ENCODE results near the gene IDNK. TPM values are rescaled to one million over a fixed set of nuclear protein-coding genes. Genes with fewer than 3 reads are reported as not detected.
"Not testable (repeated sequence)": the region's sequence is repeated elsewhere in the genome, so short reads cannot be mapped to it uniquely, and the experiment has no call there.

The IDNK gene
- polyA plus RNA-seq, 2 donors, result 6.3 to 8.1 TPM

DNA sequence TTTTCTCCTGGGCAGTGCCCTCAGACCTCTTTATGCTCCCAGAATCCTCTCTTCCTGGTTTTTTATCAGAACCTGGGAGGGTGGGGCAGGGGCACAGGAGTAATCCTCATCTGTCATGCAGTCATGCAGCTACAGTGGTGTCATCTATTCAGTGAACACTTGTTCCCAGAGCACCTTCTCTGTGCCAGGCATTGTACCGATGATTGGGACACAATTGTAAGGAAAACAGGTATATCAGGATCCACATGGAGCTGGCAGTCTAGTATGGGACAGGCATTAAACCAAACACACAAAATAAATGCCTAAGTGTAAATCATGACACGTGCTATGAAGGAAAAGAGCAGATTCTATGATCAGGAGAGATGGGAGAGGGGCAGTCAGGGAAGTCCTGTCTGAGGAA, 21.5 kb upstream of the IDNK start:
- H3K9me3 ChIP-seq (ENCODE audit: control insufficient read depth in 2 of 2, insufficient read depth in 1 of 2, low read depth in 1 of 2, low read length in 1 of 2), result no peaks in the 10 kb centered on the region
- peaks cover 0 to 2% of the 10 kb centered on the region in 2 donors for H3K4me1 ChIP-seq (ENCODE audit: control insufficient read depth in 2 of 2, insufficient read depth in 2 of 2, low read length in 1 of 2)
- WGBS, 2 donors, result 52 to 55% methylated on average over 2 of the region's 2 CpGs

DNA sequence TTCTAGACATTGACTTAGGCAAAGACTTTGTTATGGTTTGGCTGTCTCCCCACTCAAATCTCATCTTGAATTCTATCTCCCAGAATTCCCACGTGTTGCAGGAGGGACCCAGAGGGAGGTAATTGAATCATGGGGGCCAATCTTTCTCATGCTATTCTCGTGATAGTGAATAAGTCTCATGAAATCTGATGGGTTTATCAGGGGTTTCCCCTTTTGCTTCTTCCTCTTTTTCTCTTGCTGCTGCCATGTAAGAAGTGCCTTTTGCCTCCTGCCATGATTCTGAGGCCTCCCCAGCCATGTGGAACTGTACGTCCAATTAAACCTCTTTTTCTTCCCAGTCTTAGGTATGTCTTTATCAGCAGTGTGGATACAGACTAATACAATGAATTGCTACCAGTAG, 15.3 kb upstream of the IDNK start:
- 63 to 77% methylated on average over 3 of the region's 3 CpGs for WGBS, 2 donors

More for the DNA sequence above, 21.5 kb upstream of the IDNK start:
- H3K27me3 ChIP-seq (ENCODE audit: control insufficient read depth in 1 of 2, insufficient read depth in 2 of 2, low read length in 2 of 2), result no peaks in the 10 kb centered on the region
- H3K4me3 ChIP-seq (ENCODE audit: low read depth in 1 of 2, low read length in 2 of 2), result no peak overlapping the region
- no peak overlapping the region for H3K27ac ChIP-seq (ENCODE audit: low read depth in 2 of 2, low read length in 1 of 2)
- no peaks in the 10 kb centered on the region for H3K36me3 ChIP-seq (ENCODE audit: control insufficient read depth in 2 of 2, insufficient read depth in 2 of 2, low read length in 1 of 2)

DNA sequence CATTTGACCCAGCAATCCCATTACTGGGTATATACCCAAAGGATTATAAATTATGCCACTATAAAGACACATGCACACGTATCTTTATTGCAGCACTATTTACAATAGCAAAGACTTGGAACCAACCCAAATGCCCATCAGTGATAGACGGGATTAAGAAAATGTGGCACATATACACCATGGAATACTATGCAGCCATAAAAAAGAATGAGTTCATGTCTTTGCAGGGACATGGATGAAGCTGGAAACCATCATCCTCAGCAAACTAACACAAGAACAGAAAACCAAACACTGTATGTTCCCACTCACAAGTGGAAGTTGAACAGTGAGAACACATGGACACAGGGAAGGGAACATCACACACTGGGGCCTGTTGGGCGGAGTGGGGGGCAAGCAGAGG, 9.6 kb upstream of the IDNK start:
- not testable (repeated sequence) for H3K27me3 ChIP-seq (ENCODE audit: control insufficient read depth in 1 of 2, insufficient read depth in 2 of 2, low read length in 2 of 2); H3K27ac ChIP-seq (ENCODE audit: low read depth in 2 of 2, low read length in 1 of 2)
- WGBS, 2 donors, result 84 to 86% methylated on average over 3 of the region's 3 CpGs

More for the DNA sequence above, 15.3 kb upstream of the IDNK start:
- H3K4me1 ChIP-seq (ENCODE audit: control insufficient read depth in 2 of 2, insufficient read depth in 2 of 2, low read length in 1 of 2); H3K27me3 ChIP-seq (ENCODE audit: control insufficient read depth in 1 of 2, insufficient read depth in 2 of 2, low read length in 2 of 2); H3K36me3 ChIP-seq (ENCODE audit: control insufficient read depth in 2 of 2, insufficient read depth in 2 of 2, low read length in 1 of 2); H3K27ac ChIP-seq (ENCODE audit: low read depth in 2 of 2, low read length in 1 of 2); H3K4me3 ChIP-seq (ENCODE audit: low read depth in 1 of 2, low read length in 2 of 2); H3K9me3 ChIP-seq (ENCODE audit: control insufficient read depth in 2 of 2, insufficient read depth in 1 of 2, low read depth in 1 of 2, low read length in 1 of 2): not testable (repeated sequence)

DNA sequence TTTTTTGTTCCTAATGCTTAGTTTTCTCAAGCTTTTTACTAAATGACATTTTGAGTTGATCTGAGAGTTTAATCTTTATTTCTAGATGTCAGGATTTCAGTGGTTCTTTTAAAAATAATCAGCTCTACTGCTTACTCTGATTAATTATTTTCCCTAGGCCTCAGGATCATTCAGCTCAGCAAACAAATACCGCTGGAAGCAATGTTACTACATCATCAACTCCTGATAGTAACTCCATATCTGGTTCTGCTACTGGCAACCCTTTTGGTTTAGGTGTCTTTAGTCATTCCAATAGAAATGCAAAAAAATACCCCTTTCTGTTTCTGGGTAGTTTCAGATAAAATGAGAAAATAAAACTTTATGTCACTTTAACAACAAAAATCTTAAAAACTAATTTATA, 5.6 kb upstream of the IDNK start:
- WGBS, 2 donors, result 73 to 85% methylated on average over 1 of the region's 1 CpG
- H3K36me3 ChIP-seq (ENCODE audit: control insufficient read depth in 2 of 2, insufficient read depth in 2 of 2, low read length in 1 of 2), result no peaks in the 10 kb centered on the region
- no peaks in the 10 kb centered on the region for H3K27me3 ChIP-seq (ENCODE audit: control insufficient read depth in 1 of 2, insufficient read depth in 2 of 2, low read length in 2 of 2)
- H3K9me3 ChIP-seq (ENCODE audit: control insufficient read depth in 2 of 2, insufficient read depth in 1 of 2, low read depth in 1 of 2, low read length in 1 of 2), result no peaks in the 10 kb centered on the region
- H3K4me1 ChIP-seq (ENCODE audit: control insufficient read depth in 2 of 2, insufficient read depth in 2 of 2, low read length in 1 of 2), result no peaks in the 10 kb centered on the region
- no peak overlapping the region for H3K27ac ChIP-seq (ENCODE audit: low read depth in 2 of 2, low read length in 1 of 2)
- no peak overlapping the region for H3K4me3 ChIP-seq (ENCODE audit: low read depth in 1 of 2, low read length in 2 of 2)

More for the DNA sequence above, 9.6 kb upstream of the IDNK start:
- H3K36me3 ChIP-seq (ENCODE audit: control insufficient read depth in 2 of 2, insufficient read depth in 2 of 2, low read length in 1 of 2); H3K4me1 ChIP-seq (ENCODE audit: control insufficient read depth in 2 of 2, insufficient read depth in 2 of 2, low read length in 1 of 2); H3K4me3 ChIP-seq (ENCODE audit: low read depth in 1 of 2, low read length in 2 of 2); H3K9me3 ChIP-seq (ENCODE audit: control insufficient read depth in 2 of 2, insufficient read depth in 1 of 2, low read depth in 1 of 2, low read length in 1 of 2): not testable (repeated sequence)

DNA sequence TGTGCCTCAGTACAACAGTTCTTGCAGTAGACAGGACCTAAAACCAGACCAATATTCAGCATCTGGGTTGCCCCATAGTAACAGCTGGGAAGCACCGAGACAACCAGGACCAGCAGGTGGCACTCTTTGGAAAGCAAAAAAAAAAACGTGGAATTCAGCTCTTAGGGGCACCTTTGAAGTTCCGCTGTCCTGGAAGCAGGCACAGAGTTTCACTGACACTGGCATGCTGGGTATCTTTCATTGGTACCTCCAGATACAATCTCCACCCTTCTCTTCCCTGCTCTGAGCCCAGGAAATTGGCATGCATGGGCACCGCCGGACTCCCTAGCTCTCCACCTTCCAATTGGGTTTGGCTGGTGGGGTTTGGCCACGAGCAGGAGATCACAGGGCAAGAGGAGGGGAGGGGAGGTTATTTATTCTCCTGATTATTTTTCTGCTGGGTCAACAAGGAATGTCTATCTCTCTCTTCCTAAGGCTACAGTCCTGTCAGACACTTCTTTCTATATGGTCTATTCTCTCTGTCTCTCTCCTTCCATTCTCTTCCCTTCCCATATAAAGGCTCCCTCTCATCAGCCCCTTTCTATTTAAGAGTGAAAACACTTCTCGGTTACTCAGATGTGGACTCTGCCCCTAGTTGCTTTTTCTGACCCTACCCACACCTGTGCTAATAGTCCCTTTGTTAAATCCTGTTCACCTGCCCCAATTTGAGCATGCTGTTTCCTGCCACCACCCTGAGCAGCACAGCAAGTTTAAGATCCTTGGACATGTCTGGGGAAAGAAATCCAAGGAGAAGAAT, 1.9 kb upstream of the IDNK start:
- H3K4me1 ChIP-seq (ENCODE audit: control insufficient read depth in 2 of 2, insufficient read depth in 2 of 2, low read length in 1 of 2), result peaks cover 0 to 4% of the 10 kb centered on the region in 2 donors
- H3K27ac ChIP-seq (ENCODE audit: low read depth in 2 of 2, low read length in 1 of 2), result no peak overlapping the region
- no peak overlapping the region for H3K4me3 ChIP-seq (ENCODE audit: low read depth in 1 of 2, low read length in 2 of 2)
- H3K27me3 ChIP-seq (ENCODE audit: control insufficient read depth in 1 of 2, insufficient read depth in 2 of 2, low read length in 2 of 2), result no peaks in the 10 kb centered on the region
- H3K9me3 ChIP-seq (ENCODE audit: control insufficient read depth in 2 of 2, insufficient read depth in 1 of 2, low read depth in 1 of 2, low read length in 1 of 2), result no peaks in the 10 kb centered on the region
- WGBS, 2 donors, result 10 to 23% methylated on average over 7 of the region's 7 CpGs
- no peaks in the 10 kb centered on the region for H3K36me3 ChIP-seq (ENCODE audit: control insufficient read depth in 2 of 2, insufficient read depth in 2 of 2, low read length in 1 of 2)

DNA sequence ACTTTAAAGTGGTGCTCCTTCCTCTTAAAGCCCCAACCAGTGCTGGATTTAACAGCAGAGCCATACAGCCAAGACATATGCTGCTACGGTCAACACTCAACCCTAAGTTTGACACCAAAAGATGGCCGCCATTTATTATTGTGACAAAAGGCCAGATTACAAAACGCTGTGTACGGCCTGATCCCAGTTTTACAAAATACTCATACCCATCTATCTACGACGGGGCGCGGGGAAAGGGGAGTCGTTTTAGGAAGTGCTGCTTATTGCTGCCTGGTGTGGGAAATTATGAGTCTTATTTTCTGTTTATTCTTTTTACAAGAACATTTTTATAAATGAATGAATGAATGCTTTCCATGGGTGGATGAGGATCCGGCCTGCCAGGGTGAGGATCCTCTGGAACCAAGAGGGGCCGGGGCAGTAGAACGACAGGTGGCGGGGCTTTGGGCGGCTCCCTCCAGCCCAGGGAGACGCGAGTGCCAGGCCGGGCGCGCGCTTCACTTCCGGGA, 457 bp upstream of the IDNK start:
- H3K27ac ChIP-seq (ENCODE audit: low read depth in 2 of 2, low read length in 1 of 2), result peak overlapping the region; percentile 87 to 93
- H3K27me3 ChIP-seq (ENCODE audit: control insufficient read depth in 1 of 2, insufficient read depth in 2 of 2, low read length in 2 of 2), result no peaks in the 10 kb centered on the region
- peaks cover 2 to 3% of the 10 kb centered on the region in 2 donors for H3K36me3 ChIP-seq (ENCODE audit: control insufficient read depth in 2 of 2, insufficient read depth in 2 of 2, low read length in 1 of 2)
- WGBS, 2 donors, result 10 to 11% methylated on average over 21 of the region's 21 CpGs
- H3K9me3 ChIP-seq (ENCODE audit: control insufficient read depth in 2 of 2, insufficient read depth in 1 of 2, low read depth in 1 of 2, low read length in 1 of 2), result no peaks in the 10 kb centered on the region
- peak overlapping the region; percentile 74 to 89 for H3K4me3 ChIP-seq (ENCODE audit: low read depth in 1 of 2, low read length in 2 of 2)
- H3K4me1 ChIP-seq (ENCODE audit: control insufficient read depth in 2 of 2, insufficient read depth in 2 of 2, low read length in 1 of 2), result peaks cover 0 to 4% of the 10 kb centered on the region in 2 donors

DNA sequence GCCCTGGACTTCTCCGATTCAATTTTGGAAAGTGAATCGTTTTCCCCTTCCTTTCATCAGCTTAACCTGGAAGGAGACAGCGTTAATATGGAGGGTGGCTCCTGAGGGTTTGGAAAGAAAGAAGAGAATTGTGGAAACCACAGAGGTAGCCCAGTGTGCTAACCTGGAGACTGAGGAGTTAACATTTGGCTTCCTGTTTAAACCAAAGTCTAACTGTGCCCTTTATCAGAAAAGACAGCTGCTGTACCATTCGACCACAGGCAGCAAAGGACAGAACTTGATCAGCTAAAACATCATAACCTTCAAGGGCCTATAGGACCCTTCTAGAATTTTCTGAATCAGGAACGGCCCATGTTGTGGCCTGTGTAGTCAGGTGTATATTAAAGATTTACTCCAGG, 735 bp downstream of the IDNK start:
- H3K27ac ChIP-seq (ENCODE audit: low read depth in 2 of 2, low read length in 1 of 2), result peak overlapping the region; percentile 87 to 93
- H3K9me3 ChIP-seq (ENCODE audit: control insufficient read depth in 2 of 2, insufficient read depth in 1 of 2, low read depth in 1 of 2, low read length in 1 of 2), result no peaks in the 10 kb centered on the region
- peaks cover 2 to 6% of the 10 kb centered on the region in 2 donors for H3K36me3 ChIP-seq (ENCODE audit: control insufficient read depth in 2 of 2, insufficient read depth in 2 of 2, low read length in 1 of 2)
- WGBS, 2 donors, result 8 to 10% methylated on average over 5 of the region's 5 CpGs
- peak overlapping the region; percentile 74 to 89 for H3K4me3 ChIP-seq (ENCODE audit: low read depth in 1 of 2, low read length in 2 of 2)
- H3K4me1 ChIP-seq (ENCODE audit: control insufficient read depth in 2 of 2, insufficient read depth in 2 of 2, low read length in 1 of 2), result peaks cover 0 to 4% of the 10 kb centered on the region in 2 donors
- H3K27me3 ChIP-seq (ENCODE audit: control insufficient read depth in 1 of 2, insufficient read depth in 2 of 2, low read length in 2 of 2), result no peaks in the 10 kb centered on the region

DNA sequence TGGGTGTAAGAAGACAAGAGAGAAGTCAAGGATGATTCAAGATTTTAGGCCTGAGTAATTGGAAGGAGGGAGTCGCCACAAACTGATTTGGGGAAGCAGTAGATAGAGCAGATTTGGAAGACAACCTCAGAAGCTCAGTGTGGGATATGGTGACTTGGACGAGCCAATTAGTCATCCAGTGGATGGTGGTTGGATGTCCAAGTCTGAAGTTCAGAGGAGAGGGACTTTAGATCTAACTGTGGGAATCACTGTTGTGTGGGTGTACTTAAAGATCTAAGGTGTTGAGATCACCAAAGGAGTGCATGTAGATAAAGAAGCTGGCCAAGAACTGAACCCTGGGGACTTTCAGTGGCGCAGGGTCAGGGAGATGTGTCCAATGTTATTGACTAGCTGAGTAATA, 2.2 kb downstream of the IDNK start:
- Histone ChIP-seq H3K9me3 (ENCODE audit: control insufficient read depth in 2 of 2, insufficient read depth in 1 of 2, low read depth in 1 of 2, low read length in 1 of 2) (no peaks in the 10 kb centered on the region), H3K4me3 (ENCODE audit: low read depth in 1 of 2, low read length in 2 of 2) (no peak overlapping the region), H3K27me3 (ENCODE audit: control insufficient read depth in 1 of 2, insufficient read depth in 2 of 2, low read length in 2 of 2) (no peaks in the 10 kb centered on the region), H3K36me3 (ENCODE audit: control insufficient read depth in 2 of 2, insufficient read depth in 2 of 2, low read length in 1 of 2) (peaks cover 2 to 11% of the 10 kb centered on the region in 2 donors), H3K4me1 (ENCODE audit: control insufficient read depth in 2 of 2, insufficient read depth in 2 of 2, low read length in 1 of 2) (peaks cover 0 to 4% of the 10 kb centered on the region in 2 donors), H3K27ac (ENCODE audit: low read depth in 2 of 2, low read length in 1 of 2) (no peak overlapping the region)
- 84 to 91% methylated on average over 3 of the region's 3 CpGs for WGBS, 2 donors

DNA sequence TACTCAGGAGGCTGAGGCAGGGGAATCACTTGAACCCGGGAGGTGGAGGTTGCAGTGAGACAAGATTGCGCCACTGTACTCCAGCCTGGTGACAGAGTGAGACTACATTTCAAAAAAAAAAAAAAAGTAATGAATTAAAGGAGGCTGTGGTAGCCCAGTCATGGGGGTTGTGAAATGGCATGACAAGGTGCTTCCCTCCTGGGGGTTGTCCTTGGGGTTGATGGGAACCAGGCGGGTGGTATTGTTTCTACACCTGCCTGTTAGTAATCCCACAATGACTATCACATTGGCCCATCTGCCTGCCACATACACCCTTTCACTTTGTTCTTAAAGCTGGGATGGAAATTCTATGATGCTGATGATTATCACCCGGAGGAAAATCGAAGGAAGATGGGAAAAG, 5.6 kb downstream of the IDNK start:
- H3K36me3 ChIP-seq (ENCODE audit: control insufficient read depth in 2 of 2, insufficient read depth in 2 of 2, low read length in 1 of 2), result peaks cover 2 to 11% of the 10 kb centered on the region in 2 donors
- no peak overlapping the region for H3K4me3 ChIP-seq (ENCODE audit: low read depth in 1 of 2, low read length in 2 of 2)
- H3K27ac ChIP-seq (ENCODE audit: low read depth in 2 of 2, low read length in 1 of 2), result no peak overlapping the region
- WGBS, 2 donors, result 95 to 96% methylated on average over 5 of the region's 5 CpGs
- H3K27me3 ChIP-seq (ENCODE audit: control insufficient read depth in 1 of 2, insufficient read depth in 2 of 2, low read length in 2 of 2), result no peaks in the 10 kb centered on the region
- H3K9me3 ChIP-seq (ENCODE audit: control insufficient read depth in 2 of 2, insufficient read depth in 1 of 2, low read depth in 1 of 2, low read length in 1 of 2), result no peaks in the 10 kb centered on the region
- peaks cover 2 to 4% of the 10 kb centered on the region in 2 donors for H3K4me1 ChIP-seq (ENCODE audit: control insufficient read depth in 2 of 2, insufficient read depth in 2 of 2, low read length in 1 of 2)
